ENCODE results near the gene DUS2. TPM values are rescaled to one million over a fixed set of nuclear protein-coding genes. Genes with fewer than 3 reads are reported as not detected.
A peak's percentile ranks its signal among the peaks of the same experiment; 100 is the strongest.

The DUS2 gene
- total and polyA plus RNA-seq, 2 experiments from 2014 or later, result 21.3 to 29.7 TPM

- no peak within 1 kb of the TSS for H3K27ac ChIP-seq
- H3K36me3 ChIP-seq, result no peaks in the 10 kb centered on the region
- peaks cover 15% of the 10 kb centered on the region for H3K4me1 ChIP-seq (ENCODE audit: low read depth)
- TF ChIP-seq CTCF (IDR thresholded peaks at IDR 0.05; ENCODE audit: low read depth, low read length), result peak; percentile 45
- no peak within 1 kb of the TSS for H3K4me3 ChIP-seq
- peaks cover 3% of the 10 kb centered on the region for H3K27me3 ChIP-seq
- peak in 1 of 2 donors; percentile 5 for DNase-seq (ENCODE audit: low read depth in 1 of 2, low spot score in 1 of 2)
- H3K9me3 ChIP-seq (ENCODE audit: low read depth), result no peaks in the 10 kb centered on the region
Measured at GRCh38 chr16:67979955-67980678, 43.0 kb upstream of the DUS2 start, which contains the start of gene DPEP3. Gene DPEP3, minus strand, starts transcription at chr16:67980499. Its CDS starts 119 bp downstream, at chr16:67980380.

GRCh38 chr16:67982011-67982696 lies 40.9 kb upstream of the DUS2 start:
- no peak for TF ChIP-seq CTCF (IDR thresholded peaks at IDR 0.05; ENCODE audit: low read depth, low read length)
- no peak for DNase-seq (ENCODE audit: low read depth in 1 of 2, low spot score in 1 of 2)
- Histone ChIP-seq H3K4me1 (ENCODE audit: low read depth) (peaks cover 22% of the 10 kb centered on the region), H3K4me3 (no peak overlapping the region), H3K36me3 (no peaks in the 10 kb centered on the region), H3K9me3 (ENCODE audit: low read depth) (no peaks in the 10 kb centered on the region), H3K27me3 (no peaks in the 10 kb centered on the region), H3K27ac (no peak overlapping the region)

GRCh38 chr16:67986949-67987348 lies 36.1 kb upstream of the DUS2 start:
- Histone ChIP-seq H3K4me1 (ENCODE audit: low read depth) (peaks cover 15% of the 10 kb centered on the region), H3K4me3 (no peak overlapping the region), H3K9me3 (ENCODE audit: low read depth) (no peaks in the 10 kb centered on the region), H3K36me3 (no peaks in the 10 kb centered on the region), H3K27me3 (peaks cover 4% of the 10 kb centered on the region), H3K27ac (no peak overlapping the region)
- no peak for TF ChIP-seq CTCF (IDR thresholded peaks at IDR 0.05; ENCODE audit: low read depth, low read length)
- DNase-seq (ENCODE audit: low read depth in 1 of 2, low spot score in 1 of 2), result no peak

GRCh38 chr16:67987460-67988160 lies 35.5 kb upstream of the DUS2 start:
- no peak overlapping the region for H3K27ac ChIP-seq
- DNase-seq (ENCODE audit: low read depth in 1 of 2, low spot score in 1 of 2), result no peak
- H3K27me3 ChIP-seq, result peaks cover 10% of the 10 kb centered on the region
- no peak for TF ChIP-seq CTCF (IDR thresholded peaks at IDR 0.05; ENCODE audit: low read depth, low read length)
- peaks cover 15% of the 10 kb centered on the region for H3K4me1 ChIP-seq (ENCODE audit: low read depth)
- H3K36me3 ChIP-seq, result no peaks in the 10 kb centered on the region
- H3K4me3 ChIP-seq, result no peak overlapping the region
- no peaks in the 10 kb centered on the region for H3K9me3 ChIP-seq (ENCODE audit: low read depth)

GRCh38 chr16:67988675-67989074 lies 34.4 kb upstream of the DUS2 start:
- Histone ChIP-seq H3K27me3 (peaks cover 11% of the 10 kb centered on the region), H3K36me3 (no peaks in the 10 kb centered on the region), H3K27ac (no peak overlapping the region), H3K4me1 (ENCODE audit: low read depth) (peaks cover 15% of the 10 kb centered on the region), H3K4me3 (no peak overlapping the region), H3K9me3 (ENCODE audit: low read depth) (no peaks in the 10 kb centered on the region)
- no peak for DNase-seq (ENCODE audit: low read depth in 1 of 2, low spot score in 1 of 2)
- TF ChIP-seq CTCF (IDR thresholded peaks at IDR 0.05; ENCODE audit: low read depth, low read length), result no peak
